Measurements from ENCODE around the gene DNAJB13.

- TF ChIP-seq CTCF (IDR thresholded peaks at IDR 0.05; ENCODE audit: low read length) = no peak
- no peak for TF ChIP-seq EZH2 (IDR thresholded peaks at IDR 0.05; ENCODE audit: borderline replicate concordance, low read length)
These were observed 56.0 kb downstream of the DNAJB13 start for GRCh38 chr11:74006743-74007304.
